ENCODE data around the gene LYSMD3.

The LYSMD3 gene

GRCh38 chr5:90570034-90570433 lies 40.6 kb upstream of the LYSMD3 start:
- H2AFZ ChIP-seq (ENCODE audit: low read depth, low read length), result no peak overlapping the region
- no peak overlapping the region for H3K9ac ChIP-seq (ENCODE audit: low read length)
- H3K4me1 ChIP-seq (ENCODE audit: low read length), result no peaks in the 10 kb centered on the region
- H3K79me2 ChIP-seq (ENCODE audit: low read length), result no peaks in the 10 kb centered on the region
- TF ChIP-seq EZH2phosphoT487 (IDR thresholded peaks at IDR 0.05; ENCODE audit: low read depth) (no peak), CTCF (IDR thresholded peaks at IDR 0.05; ENCODE audit: low read depth, low read length) (no peak)
- no peaks in the 10 kb centered on the region for H4K20me1 ChIP-seq (ENCODE audit: insufficient read depth, low read length)
- H3K36me3 ChIP-seq (replicated peaks; ENCODE audit: low read depth, low read length), result no peaks in the 10 kb centered on the region
- no peak overlapping the region for H3K27ac ChIP-seq (ENCODE audit: low read length)
- peaks cover 4% of the 10 kb centered on the region; the same call in 1 of the 2 replicates for H3K27me3 ChIP-seq (ENCODE audit: low read depth, low read length)
- no peak overlapping the region for H3K4me2 ChIP-seq (ENCODE audit: low read length)
- no peaks in the 10 kb centered on the region for H3K9me3 ChIP-seq (ENCODE audit: insufficient read depth, low read length)
- H3K4me3 ChIP-seq (ENCODE audit: low read length), result no peak overlapping the region

GRCh38 chr5:90569084-90569483 lies 39.7 kb upstream of the LYSMD3 start:
- no peak overlapping the region for H2AFZ ChIP-seq (ENCODE audit: low read depth, low read length)
- no peaks in the 10 kb centered on the region for H3K36me3 ChIP-seq (replicated peaks; ENCODE audit: low read depth, low read length)
- TF ChIP-seq EZH2phosphoT487 (IDR thresholded peaks at IDR 0.05; ENCODE audit: low read depth), result no peak
- no peak for TF ChIP-seq CTCF (IDR thresholded peaks at IDR 0.05; ENCODE audit: low read depth, low read length)
- no peak overlapping the region for H3K4me3 ChIP-seq (ENCODE audit: low read length)
- H3K79me2 ChIP-seq (ENCODE audit: low read length), result no peaks in the 10 kb centered on the region
- H3K4me1 ChIP-seq (ENCODE audit: low read length), result no peaks in the 10 kb centered on the region
- H3K9ac ChIP-seq (ENCODE audit: low read length), result no peak overlapping the region
- H3K27me3 ChIP-seq (ENCODE audit: low read depth, low read length), result peaks cover 4% of the 10 kb centered on the region; the same call in 1 of the 2 replicates
- H3K9me3 ChIP-seq (ENCODE audit: insufficient read depth, low read length), result no peaks in the 10 kb centered on the region
- no peak overlapping the region for H3K27ac ChIP-seq (ENCODE audit: low read length)
- H4K20me1 ChIP-seq (ENCODE audit: insufficient read depth, low read length), result no peaks in the 10 kb centered on the region
- H3K4me2 ChIP-seq (ENCODE audit: low read length), result no peak overlapping the region

- Histone ChIP-seq H3K4me2 (ENCODE audit: low read length) (no peak overlapping the region), H2AFZ (ENCODE audit: low read depth, low read length) (no peak overlapping the region), H3K36me3 (replicated peaks; ENCODE audit: low read depth, low read length) (no peaks in the 10 kb centered on the region), H3K79me2 (ENCODE audit: low read length) (no peaks in the 10 kb centered on the region), H3K4me1 (ENCODE audit: low read length) (no peaks in the 10 kb centered on the region), H3K9me3 (ENCODE audit: insufficient read depth, low read length) (no peaks in the 10 kb centered on the region), H3K27ac (ENCODE audit: low read length) (no peak overlapping the region), H3K4me3 (ENCODE audit: low read length) (no peak overlapping the region), H3K9ac (ENCODE audit: low read length) (no peak overlapping the region), H4K20me1 (ENCODE audit: insufficient read depth, low read length) (no peaks in the 10 kb centered on the region), H3K27me3 (ENCODE audit: low read depth, low read length) (no peaks in the 10 kb centered on the region; the same call in 1 of the 2 replicates)
- no peak for TF ChIP-seq CTCF (IDR thresholded peaks at IDR 0.05; ENCODE audit: low read depth, low read length)
- no peak for TF ChIP-seq EZH2phosphoT487 (IDR thresholded peaks at IDR 0.05; ENCODE audit: low read depth)
Measured at GRCh38 chr5:90565491-90565890, 36.1 kb upstream of the LYSMD3 start.

GRCh38 chr5:90563108-90563507 lies 33.7 kb upstream of the LYSMD3 start:
- H3K27me3 ChIP-seq (ENCODE audit: low read depth, low read length), result no peaks in the 10 kb centered on the region
- no peak overlapping the region for H3K9ac ChIP-seq (ENCODE audit: low read length)
- no peaks in the 10 kb centered on the region for H3K4me1 ChIP-seq (ENCODE audit: low read length)
- H2AFZ ChIP-seq (ENCODE audit: low read depth, low read length), result no peak overlapping the region
- no peaks in the 10 kb centered on the region for H3K79me2 ChIP-seq (ENCODE audit: low read length)
- no peak overlapping the region for H3K27ac ChIP-seq (ENCODE audit: low read length)
- no peaks in the 10 kb centered on the region for H3K36me3 ChIP-seq (replicated peaks; ENCODE audit: low read depth, low read length)
- no peaks in the 10 kb centered on the region for H3K9me3 ChIP-seq (ENCODE audit: insufficient read depth, low read length)
- H3K4me3 ChIP-seq (ENCODE audit: low read length), result no peak overlapping the region
- no peak overlapping the region for H3K4me2 ChIP-seq (ENCODE audit: low read length)
- TF ChIP-seq EZH2phosphoT487 (IDR thresholded peaks at IDR 0.05; ENCODE audit: low read depth) (no peak), CTCF (IDR thresholded peaks at IDR 0.05; ENCODE audit: low read depth, low read length) (no peak)
- no peaks in the 10 kb centered on the region for H4K20me1 ChIP-seq (ENCODE audit: insufficient read depth, low read length)
